NB4 (cell line): Measurements from ENCODE around the gene LRIT3.

Source experiments
- DNase-seq: peaks from one replicate; pipeline ENCODE4 v3.0.0; 2010; ENCODE audit warnings: low read depth
- H3K4me3 ChIP-seq: one replicate; pipeline ENCODE4 v1.5.1; 2011; ENCODE audit warnings: mild to moderate bottlenecking, low read depth, low read length, moderate library complexity
- CTCF ChIP-seq: IDR thresholded peaks from one replicate; pipeline ENCODE4 v1.5.1; 2012; ENCODE audit warnings: low read depth, low read length
- MAX ChIP-seq: IDR thresholded peaks from 2 replicates; pipeline ENCODE4 v1.6.1; 2011; ENCODE audit warnings: low read depth, low read length
- MYC ChIP-seq: IDR thresholded peaks from 2 replicates; pipeline ENCODE4 v1.6.1; 2011; ENCODE audit warnings: low read depth, low read length
- POLR2A ChIP-seq: IDR thresholded peaks from 2 replicates; pipeline ENCODE4 v1.6.1; 2011; ENCODE audit warnings: mild to moderate bottlenecking; ENCODE audit not compliant: insufficient read length; ENCODE audit errors: extremely low read depth

LRIT3 gene

GRCh38 chr4:109816894-109817293 is 31.0 kb upstream of the LRIT3 start:
- H3K4me3 ChIP-seq: peak overlapping the region; percentile 85
- TF ChIP-seq CTCF (no peak), MAX (no peak), MYC (no peak), POLR2A (no peak)
- no peak for DNase-seq

GRCh38 chr4:109818268-109818667 is 29.6 kb upstream of the LRIT3 start:
- no peak for DNase-seq
- TF ChIP-seq MYC (no peak), MAX (no peak), CTCF (no peak), POLR2A (no peak)
- H3K4me3 ChIP-seq: no peak overlapping the region

- no peak for TF ChIP-seq MAX
- no peak for DNase-seq
- no peak overlapping the region for H3K4me3 ChIP-seq
These were observed 27.3 kb upstream of the LRIT3 start for GRCh38 chr4:109820563-109820962.

- no peak overlapping the region for H3K4me3 ChIP-seq
- TF ChIP-seq POLR2A (no peak), MAX (no peak), CTCF (no peak)
- no peak for DNase-seq
These were observed 26.7 kb upstream of the LRIT3 start for GRCh38 chr4:109821185-109821584.

- DNase-seq: peak; percentile 21
- H3K4me3 ChIP-seq: no peak overlapping the region
- TF ChIP-seq CTCF: peak; percentile 22
- no peak for TF ChIP-seq MAX
- TF ChIP-seq POLR2A: no peak
- TF ChIP-seq MYC: no peak
These were observed 21.2 kb upstream of the LRIT3 start for GRCh38 chr4:109826719-109827118.

GRCh38 chr4:109827672-109828071 is 20.2 kb upstream of the LRIT3 start, which contains the start of gene RRH:
Gene RRH, plus strand, starts transcription at chr4:109827972. Its CDS starts 56 bp downstream, at chr4:109828028.
- DNase-seq: no peak

More at GRCh38 chr4:109827672-109828071, 20.2 kb upstream of the LRIT3 start, which contains the start of gene RRH:
- no peak within 1 kb of the TSS for H3K4me3 ChIP-seq
- TF ChIP-seq POLR2A: no peak
- no peak for TF ChIP-seq CTCF
- TF ChIP-seq MYC: no peak
- no peak for TF ChIP-seq MAX
